GM19438 (cell line): Measurements from ENCODE around the gene CUX1.

Source experiments
- ATAC-seq: cut with Tn5 transposase; IDR thresholded peaks from one replicate; pipeline ENCODE4 v1.9.1; 2021; ENCODE audit warnings: low read depth; ENCODE audit not compliant: unreplicated experiment

CUX1 gene

GRCh38 chr7:102063690-102064180 is 246.3 kb downstream of the CUX1 start:
- no peak for ATAC-seq

GRCh38 chr7:102064361-102065025 is 247.1 kb downstream of the CUX1 start:
- no peak for ATAC-seq

- no peak for ATAC-seq
Observed at GRCh38 chr7:102065226-102065625, 247.8 kb downstream of the CUX1 start.

GRCh38 chr7:102066476-102066875 is 249.1 kb downstream of the CUX1 start:
- ATAC-seq, result no peak

GRCh38 chr7:102068846-102069245 is 251.4 kb downstream of the CUX1 start:
- ATAC-seq, result no peak

GRCh38 chr7:102069931-102070629 is 252.7 kb downstream of the CUX1 start:
- ATAC-seq, result no peak

- no peak for ATAC-seq
Observed at GRCh38 chr7:102072003-102072402, 254.6 kb downstream of the CUX1 start.

GRCh38 chr7:102072636-102073209 is 255.3 kb downstream of the CUX1 start:
- no peak for ATAC-seq

GRCh38 chr7:102073931-102074880 is 256.8 kb downstream of the CUX1 start:
- no peak for ATAC-seq

- no peak for ATAC-seq
Observed at GRCh38 chr7:102075126-102075525, 257.7 kb downstream of the CUX1 start.

GRCh38 chr7:102075553-102076135 is 258.2 kb downstream of the CUX1 start:
- no peak for ATAC-seq

- no peak for ATAC-seq
Observed at GRCh38 chr7:102077081-102077480, 259.7 kb downstream of the CUX1 start.

- no peak for ATAC-seq
Observed at GRCh38 chr7:102079140-102080018, 262.0 kb downstream of the CUX1 start.

- no peak for ATAC-seq
Observed at GRCh38 chr7:102080019-102080433, 262.6 kb downstream of the CUX1 start.

GRCh38 chr7:102080434-102081243 is 263.2 kb downstream of the CUX1 start:
- no peak for ATAC-seq

GRCh38 chr7:102081244-102081627 is 263.8 kb downstream of the CUX1 start:
- ATAC-seq, result no peak

- ATAC-seq, result no peak
Observed at GRCh38 chr7:102082693-102083368, 265.4 kb downstream of the CUX1 start.

- ATAC-seq, result no peak
Observed at GRCh38 chr7:102085218-102085772, 267.9 kb downstream of the CUX1 start.
